NOMO-1 treated with DMSO at 0.1 percent for 48 hours (cell line): Measurements from ENCODE around the gene DYNLL1.

Source experiments
- DNase-seq: peaks from one replicate; lab custom pipeline; 2025; ENCODE audit not compliant: unreplicated experiment; lab: John Stamatoyannopoulos, UW

DYNLL1 gene

GRCh38 chr12:120546050-120546386 lies 50.1 kb downstream of the DYNLL1 start:
- DNase-seq, result no peak
